H54 (cell line): ENCODE measurements around the gene NRCAM.

Source experiments
- DNase-seq: peaks from one replicate; pipeline ENCODE4 v3.0.0; 2011; ENCODE audit warnings: low spot score, mixed read lengths; ENCODE audit not compliant: insufficient read length
- FAIRE-seq: peaks from 3 replicates; lab custom pipeline; 2011; peaks lifted over from hg19 to GRCh38; lab: Jason Lieb, UNC
- POLR2A ChIP-seq: IDR thresholded peaks from 2 replicates; pipeline ENCODE4 v1.6.1; 2011; ENCODE audit warnings: low read depth, mild to moderate bottlenecking, low read length

The NRCAM gene

DNA sequence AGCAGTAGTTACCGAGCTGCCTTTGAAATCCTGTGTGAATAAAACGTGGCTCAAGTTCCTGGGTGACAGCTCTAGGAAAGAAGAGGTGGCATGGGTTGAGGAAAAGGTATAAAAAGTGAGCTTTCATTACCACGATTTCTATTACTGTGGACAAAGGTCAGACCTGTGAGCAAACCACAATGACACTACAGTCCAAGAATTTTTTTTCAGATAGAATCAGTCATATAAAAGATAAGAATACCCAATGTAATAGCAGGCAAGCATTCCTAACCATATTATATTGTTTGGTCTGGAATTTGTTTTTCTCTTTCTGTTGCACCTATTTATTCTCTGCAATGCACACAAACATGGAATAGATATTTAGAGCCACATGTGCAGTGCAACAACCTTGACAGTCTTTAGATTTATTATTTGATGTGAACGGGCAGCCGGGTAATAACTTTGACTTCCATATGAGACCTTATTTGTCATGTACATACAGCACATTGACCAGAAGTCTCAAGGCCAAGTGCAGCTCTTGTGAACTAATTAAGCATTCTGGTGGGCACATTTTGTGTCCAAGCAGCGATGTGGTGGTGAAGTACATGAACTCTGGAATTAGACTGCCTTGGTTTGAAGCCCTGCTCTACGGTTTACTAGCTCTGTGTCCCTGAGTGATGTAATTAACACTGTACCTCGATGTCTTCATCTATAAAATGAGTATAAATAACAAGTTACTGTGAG, 156.8 kb downstream of the NRCAM start:
- no peak for FAIRE-seq
- peak; percentile 3 for DNase-seq
- TF ChIP-seq POLR2A = no peak

DNA sequence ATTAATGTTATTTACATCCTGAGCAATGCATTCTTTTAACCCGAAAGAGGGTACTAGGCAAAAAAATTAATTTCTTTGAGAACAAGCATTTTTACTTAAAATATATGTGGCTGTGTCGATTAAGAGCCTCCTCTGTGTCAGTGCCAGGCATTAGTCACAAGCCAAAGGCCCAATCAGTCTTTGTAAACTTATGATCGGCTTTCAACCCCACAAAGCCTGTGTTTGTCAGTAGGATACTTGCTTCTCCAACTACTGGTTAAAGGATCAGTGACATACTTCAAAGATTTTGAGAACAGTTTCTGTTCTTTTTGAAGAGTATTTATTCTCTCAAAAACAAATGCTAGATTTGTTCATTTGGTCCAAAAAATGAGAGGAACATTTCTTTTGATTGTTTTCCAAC, 159.3 kb downstream of the NRCAM start:
- DNase-seq (no peak), FAIRE-seq (no peak)
- no peak for TF ChIP-seq POLR2A

DNA sequence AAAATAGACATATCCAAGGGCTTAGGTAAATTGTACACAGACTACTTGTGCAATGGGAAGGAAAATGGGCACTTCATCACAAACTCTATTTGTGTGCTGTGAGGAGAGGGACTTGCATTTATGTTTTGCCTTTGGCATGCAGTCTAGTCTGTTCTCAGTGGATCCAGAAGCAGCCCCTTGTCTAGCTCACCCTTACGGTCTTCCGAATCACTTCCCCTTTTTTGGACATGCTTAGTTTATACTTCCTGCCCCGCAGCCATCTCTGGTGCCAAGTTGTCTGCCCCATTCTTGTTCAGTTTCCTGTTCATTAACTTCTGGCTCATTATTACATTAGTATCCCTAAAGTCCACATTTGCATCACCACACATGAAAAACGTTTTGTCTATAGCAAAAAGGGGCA, 161.6 kb downstream of the NRCAM start:
- no peak for DNase-seq
- TF ChIP-seq POLR2A = no peak
- no peak for FAIRE-seq

DNA sequence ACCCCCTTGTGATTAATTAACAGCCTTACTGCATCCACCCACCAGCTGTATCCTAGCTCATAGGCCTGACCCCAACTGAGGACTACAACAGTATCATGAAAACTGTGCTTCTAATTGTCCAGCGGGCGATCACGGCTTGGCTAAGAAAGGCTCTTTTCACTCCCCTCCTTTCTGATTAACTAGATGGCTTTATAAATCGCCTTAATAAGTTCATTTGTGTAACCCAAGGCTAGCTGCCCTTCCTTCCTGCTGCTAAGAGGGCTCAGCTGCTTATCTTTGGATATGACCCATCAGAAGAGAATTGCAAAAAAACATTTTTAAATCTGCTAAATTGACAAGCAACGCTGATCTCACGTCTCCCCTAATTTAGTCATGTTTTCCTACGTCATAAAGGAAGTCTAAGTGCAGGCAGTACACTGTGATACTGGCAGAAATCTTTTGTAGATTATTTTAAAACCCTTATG, 163.1 kb downstream of the NRCAM start:
- no peak for DNase-seq
- FAIRE-seq = no peak
- TF ChIP-seq POLR2A = no peak

DNA sequence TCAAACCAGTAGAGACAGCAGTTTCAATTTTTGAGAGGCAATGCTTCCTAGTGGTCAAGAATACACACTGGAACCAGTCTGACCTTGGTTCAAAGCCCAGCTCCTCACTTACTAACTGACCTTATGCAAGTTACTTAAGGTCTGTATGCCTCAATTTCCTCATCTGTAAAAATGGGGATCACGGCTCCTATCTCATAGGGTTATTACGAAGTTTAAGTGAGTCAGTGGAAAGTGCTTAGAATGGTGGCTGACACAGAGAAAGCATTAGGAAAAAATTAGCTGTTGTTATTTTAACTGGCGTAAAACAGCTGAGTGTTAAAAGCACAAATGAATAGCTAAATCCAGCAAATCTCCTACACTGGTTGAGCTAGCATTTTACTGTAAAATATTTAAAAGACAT, 163.7 kb downstream of the NRCAM start:
- no peak for TF ChIP-seq POLR2A
- DNase-seq (no peak), FAIRE-seq (no peak)

DNA sequence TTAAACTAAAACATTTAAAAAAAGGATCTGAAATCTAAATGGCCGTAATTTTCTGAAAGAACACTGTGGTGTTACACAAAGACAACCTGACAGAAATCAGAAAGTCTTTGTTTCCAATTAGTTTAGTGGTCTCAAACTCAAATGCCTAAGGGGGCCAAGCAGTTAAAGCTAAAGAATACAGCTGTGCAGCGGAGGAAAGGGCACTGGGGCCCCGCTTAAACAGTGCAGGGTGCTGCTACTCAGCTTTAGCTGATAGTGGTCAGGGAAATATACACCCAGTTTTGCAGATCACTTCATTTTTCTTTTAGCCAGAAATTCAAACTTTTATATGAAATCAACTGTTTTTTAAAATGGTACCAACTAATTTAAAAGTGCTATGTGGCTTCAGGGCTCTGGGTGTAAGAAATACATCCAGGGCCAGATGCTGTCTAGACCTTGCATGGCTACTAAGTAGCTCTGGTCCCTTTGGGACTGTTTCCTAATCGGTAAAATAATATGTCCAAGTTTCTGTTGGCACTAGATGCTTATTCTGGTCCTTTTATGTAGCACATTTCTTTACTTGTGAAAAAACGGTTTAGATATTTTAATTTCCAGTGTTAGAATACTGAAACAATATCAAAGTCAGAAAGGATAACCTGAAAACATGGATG, 164.3 kb downstream of the NRCAM start:
- DNase-seq (no peak), FAIRE-seq (no peak)
- TF ChIP-seq POLR2A = no peak

DNA sequence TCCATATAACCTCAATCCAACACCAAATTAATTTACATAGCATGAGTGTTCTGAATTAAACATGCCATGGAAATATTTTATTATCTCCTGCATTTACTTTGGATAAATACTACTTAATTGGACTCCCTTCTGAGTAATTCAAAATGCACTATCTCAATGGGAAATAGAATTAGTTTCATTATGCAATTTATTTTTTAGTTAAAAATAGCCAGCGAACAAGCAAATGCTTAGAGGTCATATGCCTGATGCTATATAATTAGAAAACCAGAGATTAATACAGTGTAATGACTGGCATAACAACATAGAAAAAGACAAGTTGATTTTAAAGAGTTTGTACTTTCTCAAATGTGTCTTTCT, 165.1 kb downstream of the NRCAM start:
- DNase-seq = no peak
- no peak for TF ChIP-seq POLR2A
- FAIRE-seq = no peak

DNA sequence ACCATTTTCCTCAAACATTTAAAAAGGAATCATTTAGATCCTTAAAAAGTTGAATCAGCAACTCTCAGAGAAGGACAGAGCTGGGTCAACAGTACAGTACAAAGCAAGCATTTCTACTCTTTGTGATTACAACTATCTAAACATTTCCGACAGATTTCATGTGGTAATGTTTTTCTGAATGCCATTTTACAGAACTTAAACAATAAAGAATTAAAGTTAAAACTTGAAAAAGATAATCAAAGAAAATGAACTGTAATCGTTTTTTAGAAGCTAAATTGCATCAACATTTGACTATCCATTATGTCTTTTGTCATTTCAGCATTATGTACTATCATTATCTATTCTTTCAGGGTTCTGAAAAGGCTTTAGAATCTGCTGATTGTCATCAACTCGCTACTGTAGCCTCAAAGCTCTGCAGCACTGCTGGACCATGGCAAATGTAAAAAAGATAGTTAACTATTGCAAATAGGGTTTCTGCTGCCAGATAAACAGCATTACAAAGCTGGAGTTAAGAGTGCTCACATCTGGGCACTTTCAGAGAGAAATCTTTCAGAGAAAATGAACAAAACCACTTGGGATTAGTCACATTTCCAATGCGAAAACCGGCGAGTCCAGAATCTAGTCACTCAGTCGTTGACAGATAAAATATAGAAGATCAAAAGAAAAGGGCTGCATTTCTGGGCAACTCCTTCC, 165.6 kb downstream of the NRCAM start:
- FAIRE-seq (no peak), DNase-seq (no peak)
- no peak for TF ChIP-seq POLR2A

DNA sequence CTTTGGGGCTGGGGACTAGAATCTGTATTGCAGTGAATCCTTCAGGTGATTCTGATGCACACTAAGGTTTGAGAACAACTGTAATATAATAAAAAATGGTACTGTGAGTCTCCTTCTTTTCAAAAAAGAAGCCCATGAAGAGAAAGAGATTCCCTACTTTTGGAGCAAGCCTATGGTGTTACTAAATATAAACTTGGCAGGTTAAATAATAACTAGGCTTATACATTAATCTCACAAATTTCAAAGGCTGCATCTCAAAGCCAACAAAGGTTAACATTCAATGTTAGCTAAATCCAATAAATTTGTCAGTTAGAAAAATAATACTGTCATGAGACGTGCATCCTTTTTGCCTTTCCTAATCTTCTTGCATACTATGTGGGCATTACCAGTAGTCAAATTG, 166.4 kb downstream of the NRCAM start:
- no peak for FAIRE-seq
- no peak for DNase-seq
- TF ChIP-seq POLR2A = no peak

DNA sequence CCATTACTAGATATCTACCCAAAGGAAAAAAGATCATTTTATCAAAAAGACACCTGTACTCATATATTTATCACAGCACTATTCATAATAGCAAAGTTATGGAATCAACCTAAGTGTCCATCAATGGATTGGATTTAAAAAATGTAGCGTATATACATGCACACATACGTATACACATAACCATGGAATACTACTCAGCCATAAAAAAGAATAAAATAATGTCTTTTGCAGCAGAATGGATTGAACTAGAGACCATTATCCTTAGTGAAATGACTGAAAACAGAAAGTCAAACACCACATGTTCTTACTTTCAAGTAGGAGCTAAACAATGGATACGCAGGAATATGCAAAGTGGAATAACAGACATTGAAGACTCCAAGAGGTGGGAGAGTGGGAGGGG, 168.4 kb downstream of the NRCAM start:
- DNase-seq = no peak
- no peak for FAIRE-seq
- TF ChIP-seq POLR2A = no peak

DNA sequence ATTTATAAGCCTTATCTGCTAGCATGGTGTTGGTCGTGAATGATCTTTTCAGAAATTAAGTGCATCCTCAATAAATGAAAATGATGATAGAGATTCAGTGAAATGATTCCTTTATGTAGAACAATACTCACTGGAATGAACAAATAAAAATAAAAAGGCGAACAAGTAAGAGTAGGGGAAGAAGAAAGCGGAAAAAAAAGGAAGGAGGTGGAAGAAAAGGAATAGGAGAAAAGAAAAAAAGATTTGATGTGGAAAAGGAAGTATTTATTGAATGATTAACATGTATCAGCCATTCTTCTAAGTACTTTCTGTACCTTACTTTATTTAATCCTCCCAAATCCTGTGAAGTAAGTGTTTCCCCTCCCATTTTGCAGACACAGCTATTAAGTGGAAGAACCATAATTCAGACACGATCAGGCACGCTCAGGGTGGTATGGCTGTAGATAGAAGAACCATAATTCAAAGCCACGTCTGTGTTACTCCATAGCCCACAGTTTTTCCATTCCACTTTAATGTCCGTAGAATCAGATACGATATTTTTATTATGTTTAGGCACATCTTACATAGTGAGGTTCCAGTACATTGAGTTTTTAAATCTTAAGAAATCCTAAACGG, 169.8 kb downstream of the NRCAM start:
- no peak for TF ChIP-seq POLR2A
- DNase-seq (no peak), FAIRE-seq (no peak)

DNA sequence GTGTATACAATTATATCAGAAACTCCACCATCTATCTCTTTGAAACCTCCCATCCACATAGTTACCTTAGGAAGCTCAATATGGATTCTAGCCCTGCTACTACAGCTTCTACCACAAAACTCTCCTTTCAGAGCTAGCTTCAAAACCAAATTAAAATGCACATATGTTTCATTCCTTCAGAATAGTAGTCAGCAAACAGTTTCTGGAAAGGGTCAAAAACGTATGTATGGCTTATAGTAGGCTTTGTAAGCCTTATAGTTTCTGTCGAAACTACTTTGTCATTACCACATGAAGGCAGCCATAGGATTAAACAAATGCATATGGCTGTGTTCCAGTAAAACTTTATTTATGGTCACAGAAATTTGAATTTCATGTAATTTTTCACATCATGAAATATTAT, 170.5 kb downstream of the NRCAM start:
- TF ChIP-seq POLR2A = no peak
- FAIRE-seq = no peak

DNA sequence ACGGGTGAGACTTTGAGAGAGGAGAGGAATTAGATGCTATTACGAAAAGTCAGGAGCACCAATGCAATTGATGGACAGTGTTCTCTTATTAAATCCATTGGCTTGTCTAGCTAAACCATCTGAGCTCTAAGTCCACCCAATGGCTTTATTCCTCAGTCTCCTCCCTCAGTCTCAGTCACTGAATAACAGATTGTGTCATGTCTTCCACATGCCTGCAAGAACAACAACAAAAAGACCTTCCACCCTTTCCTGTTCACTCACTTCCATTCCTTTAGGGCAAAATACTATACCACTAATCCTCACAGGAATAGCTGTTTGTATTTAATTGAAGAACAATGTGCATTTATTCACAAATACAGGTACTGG, 171.2 kb downstream of the NRCAM start:
- no peak for TF ChIP-seq POLR2A
- no peak for FAIRE-seq
- DNase-seq = no peak

More for the DNA sequence above, 170.5 kb downstream of the NRCAM start:
- DNase-seq = no peak

DNA sequence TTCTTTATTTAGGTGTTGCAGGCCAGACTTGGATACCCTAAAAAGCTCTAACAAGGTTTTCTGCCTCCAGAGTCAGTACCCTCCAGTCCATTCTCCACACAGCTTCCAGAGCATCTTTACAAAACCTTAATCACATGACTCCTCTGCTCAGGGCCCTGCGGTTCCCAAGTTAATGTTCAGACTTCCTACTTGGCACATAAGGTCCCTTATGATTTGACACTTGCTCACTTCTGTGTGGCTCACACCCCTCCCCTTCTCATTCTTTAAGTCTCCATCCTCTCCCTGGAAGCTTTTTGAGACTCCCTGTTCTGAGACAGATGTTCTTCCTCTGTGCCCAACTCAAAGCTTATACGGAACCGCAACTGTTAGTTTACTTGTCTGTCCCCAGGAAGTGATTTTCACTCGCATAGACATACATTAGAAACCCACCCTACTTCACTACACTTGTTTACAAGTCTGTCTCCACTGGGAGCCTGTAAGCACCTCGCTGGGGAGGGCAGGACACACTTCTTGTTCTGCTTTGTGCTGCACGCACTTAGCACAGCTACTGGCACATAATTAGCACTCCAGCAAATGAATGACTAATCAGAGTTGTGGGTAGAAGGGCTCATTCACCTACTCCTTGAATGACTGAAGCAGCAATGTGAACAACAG, 171.8 kb downstream of the NRCAM start:
- FAIRE-seq (no peak), DNase-seq (no peak)
- no peak for TF ChIP-seq POLR2A
